GM21619 (cell line): Measurements from ENCODE around the gene CCDC88C.

Source experiments
- ATAC-seq: cut with Tn5 transposase; IDR thresholded peaks from one replicate; pipeline ENCODE4 v1.9.1; 2021; ENCODE audit not compliant: unreplicated experiment

CCDC88C gene

GRCh38 chr14:91378930-91379578, 38.6 kb downstream of the CCDC88C start:
- no peak for ATAC-seq

GRCh38 chr14:91377700-91378652, 39.6 kb downstream of the CCDC88C start:
- ATAC-seq: no peak

- ATAC-seq: no peak
Observed at GRCh38 chr14:91376547-91377477, 40.8 kb downstream of the CCDC88C start.

GRCh38 chr14:91375720-91376452, 41.7 kb downstream of the CCDC88C start:
- ATAC-seq: no peak

GRCh38 chr14:91374879-91375702, 42.5 kb downstream of the CCDC88C start:
- ATAC-seq: no peak

GRCh38 chr14:91374287-91374878, 43.2 kb downstream of the CCDC88C start:
- ATAC-seq: no peak

- peak; percentile 66 for ATAC-seq
Observed at GRCh38 chr14:91373591-91374254, 43.9 kb downstream of the CCDC88C start.

- ATAC-seq: peak; percentile 18
Observed at GRCh38 chr14:91372671-91373495, 44.7 kb downstream of the CCDC88C start.

GRCh38 chr14:91371990-91372375, 45.6 kb downstream of the CCDC88C start:
- ATAC-seq: no peak

- no peak for ATAC-seq
Observed at GRCh38 chr14:91371011-91371989, 46.3 kb downstream of the CCDC88C start.

GRCh38 chr14:91369628-91370445, 47.8 kb downstream of the CCDC88C start:
- no peak for ATAC-seq

GRCh38 chr14:91368776-91369416, 48.7 kb downstream of the CCDC88C start:
- no peak for ATAC-seq

- ATAC-seq: peak; percentile 64
Observed at GRCh38 chr14:91367173-91368171, 50.1 kb downstream of the CCDC88C start.

- no peak for ATAC-seq
Observed at GRCh38 chr14:91366749-91367148, 50.9 kb downstream of the CCDC88C start.
